Suprapubic skin (tissue), 4 donors: Measurements from ENCODE around the gene KRT36.

Source experiments
- EP300 ChIP-seq: sonication (generic); formaldehyde crosslinking; IDR thresholded peaks from one replicate; pipeline ENCODE4 v1.6.1; 2017; ENCODE audit warnings: antibody characterized with exemption
- POLR2A ChIP-seq, 2 donors: fragments of 450-650 bp; IDR thresholded peaks; one replicate each; pipeline ENCODE4 v1.6.1; 2017; ENCODE audit warnings: antibody characterized with exemption in 2 of 2, mild to moderate bottlenecking in 2 of 2, moderate library complexity in 2 of 2
- POLR2AphosphoS5 ChIP-seq, 3 donors: sonication (generic); formaldehyde crosslinking; IDR thresholded peaks; one replicate each; pipeline ENCODE4 v1.6.1; 2017; ENCODE audit warnings: antibody characterized with exemption in 3 of 3
- TF ChIP-seq, protein P1 (sequence below), 2 donors: fragments of 200-600 bp in 1 of 2; fragments of 450-650 bp in 1 of 2; sonication (generic) in 1 of 2; IDR thresholded peaks; one replicate each; pipeline ENCODE4 v1.5.1; 2016 to 2019; ENCODE audit warnings: antibody characterized with exemption in 2 of 2, mild to moderate bottlenecking in 1 of 2, moderate library complexity in 1 of 2

DNA sequence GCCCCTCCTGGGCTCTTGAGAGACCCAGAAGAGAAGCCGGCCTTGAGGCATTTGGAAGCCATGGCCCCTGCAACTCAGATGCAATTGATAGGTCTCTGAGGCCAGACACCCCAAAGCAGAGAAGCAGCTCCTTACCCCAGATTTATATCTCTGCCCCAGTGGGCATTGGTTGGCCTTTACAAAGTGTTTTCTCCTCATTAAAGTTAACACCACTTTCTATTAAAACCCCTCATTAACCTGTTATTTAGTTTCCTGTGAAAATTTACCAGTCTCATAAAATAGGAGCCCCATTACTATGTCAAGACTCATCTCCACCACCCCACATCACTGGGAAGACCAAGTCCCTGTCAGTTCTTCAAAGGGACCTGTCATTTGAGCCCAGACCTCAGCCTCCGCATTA is 8.7 kb downstream of the KRT36 start, which contains the start of gene KRT35:
- TF ChIP-seq POLR2A (IDR thresholded peaks at IDR 0.05): no peak
- TF ChIP-seq, protein P1, sequence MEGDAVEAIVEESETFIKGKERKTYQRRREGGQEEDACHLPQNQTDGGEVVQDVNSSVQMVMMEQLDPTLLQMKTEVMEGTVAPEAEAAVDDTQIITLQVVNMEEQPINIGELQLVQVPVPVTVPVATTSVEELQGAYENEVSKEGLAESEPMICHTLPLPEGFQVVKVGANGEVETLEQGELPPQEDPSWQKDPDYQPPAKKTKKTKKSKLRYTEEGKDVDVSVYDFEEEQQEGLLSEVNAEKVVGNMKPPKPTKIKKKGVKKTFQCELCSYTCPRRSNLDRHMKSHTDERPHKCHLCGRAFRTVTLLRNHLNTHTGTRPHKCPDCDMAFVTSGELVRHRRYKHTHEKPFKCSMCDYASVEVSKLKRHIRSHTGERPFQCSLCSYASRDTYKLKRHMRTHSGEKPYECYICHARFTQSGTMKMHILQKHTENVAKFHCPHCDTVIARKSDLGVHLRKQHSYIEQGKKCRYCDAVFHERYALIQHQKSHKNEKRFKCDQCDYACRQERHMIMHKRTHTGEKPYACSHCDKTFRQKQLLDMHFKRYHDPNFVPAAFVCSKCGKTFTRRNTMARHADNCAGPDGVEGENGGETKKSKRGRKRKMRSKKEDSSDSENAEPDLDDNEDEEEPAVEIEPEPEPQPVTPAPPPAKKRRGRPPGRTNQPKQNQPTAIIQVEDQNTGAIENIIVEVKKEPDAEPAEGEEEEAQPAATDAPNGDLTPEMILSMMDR (IDR thresholded peaks at IDR 0.05): no peak
- TF ChIP-seq EP300: no peak
- no peak for TF ChIP-seq POLR2AphosphoS5 (IDR thresholded peaks at IDR 0.05)
